Measurements from ENCODE around the gene GALNT2.

GALNT2 gene

GRCh38 chr1:230072296-230072695 lies 5.3 kb downstream of the GALNT2 start:
- no peak for DNase-seq (ENCODE audit: low spot score)

DNA sequence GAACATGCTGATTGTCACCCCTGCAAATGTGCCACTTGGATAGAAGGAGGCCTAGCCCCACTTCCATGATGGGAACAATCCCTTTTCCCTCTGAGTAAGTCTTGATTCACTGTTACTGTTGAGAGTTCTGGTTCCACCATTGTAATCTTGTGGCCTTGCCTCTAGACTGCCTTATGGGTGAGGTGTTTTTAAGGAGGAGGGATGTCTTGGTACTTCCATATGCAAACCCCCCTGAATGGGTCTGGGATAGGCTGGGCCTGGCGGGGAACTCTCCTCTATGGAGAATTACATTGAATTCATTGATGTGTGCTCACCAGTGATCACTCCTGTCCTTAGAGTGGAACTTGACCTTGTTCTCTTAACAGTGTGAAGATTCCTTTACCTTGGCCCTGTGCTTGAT lies 5.8 kb downstream of the GALNT2 start:
- no peak for DNase-seq (ENCODE audit: low spot score)

DNA sequence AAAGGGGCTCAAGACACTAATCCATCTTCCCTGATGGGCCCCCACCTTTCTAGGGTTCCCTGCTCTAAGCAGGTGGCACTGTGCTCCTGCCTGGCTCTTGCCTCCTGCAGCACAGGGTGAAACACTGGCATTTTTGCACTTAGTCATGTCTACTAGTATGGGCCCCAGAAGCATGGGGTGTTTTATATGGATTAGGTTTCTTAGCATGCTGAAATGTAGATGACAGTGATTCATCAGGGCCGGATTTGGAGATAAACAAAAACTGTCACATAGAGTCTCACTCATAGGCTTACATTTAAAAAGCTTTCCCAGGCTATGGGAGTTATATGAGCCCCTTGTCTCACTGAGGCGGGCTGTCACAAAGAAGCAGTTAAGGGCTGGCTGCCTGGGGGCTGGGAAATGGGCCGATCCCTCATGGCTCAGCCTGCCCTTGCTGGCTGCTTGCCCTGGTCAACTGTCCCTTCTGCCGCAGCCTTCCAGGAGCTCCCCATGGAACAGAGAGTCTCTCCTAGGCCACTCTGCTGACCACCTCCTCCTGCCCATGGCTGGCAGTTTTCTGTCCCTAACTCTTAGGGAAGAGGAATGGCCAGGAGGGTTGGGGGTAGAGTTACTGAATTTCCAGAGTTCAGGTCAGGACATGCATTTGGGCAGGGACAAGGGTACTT lies 6.5 kb downstream of the GALNT2 start:
- DNase-seq (ENCODE audit: low spot score) = peak; percentile 69

DNA sequence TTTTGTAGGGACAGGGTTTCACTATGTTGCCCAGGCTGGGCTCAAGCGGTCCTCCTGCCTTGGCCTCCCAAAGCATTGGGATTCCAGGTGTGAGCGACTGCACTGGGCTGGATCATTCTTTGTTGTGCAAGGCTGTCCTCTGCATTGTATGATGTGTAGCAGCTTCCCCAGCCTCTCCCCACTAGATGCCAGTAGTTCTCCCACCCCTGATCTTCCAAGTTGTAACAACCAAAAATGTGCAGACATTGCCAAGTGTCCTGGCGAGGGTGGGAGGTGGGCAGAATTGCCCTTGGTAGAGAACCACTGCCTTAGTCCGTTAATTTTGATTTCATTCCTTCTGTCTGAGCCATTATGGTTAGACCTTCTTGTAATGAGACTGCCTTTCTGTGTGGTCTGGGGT lies 7.2 kb downstream of the GALNT2 start:
- DNase-seq (ENCODE audit: low spot score) = no peak

- no peak for DNase-seq (ENCODE audit: low spot score)
Measured at GRCh38 chr1:230074762-230075161, 7.7 kb downstream of the GALNT2 start.

GRCh38 chr1:230076121-230076520 lies 9.1 kb downstream of the GALNT2 start:
- DNase-seq (ENCODE audit: low spot score) = no peak

DNA sequence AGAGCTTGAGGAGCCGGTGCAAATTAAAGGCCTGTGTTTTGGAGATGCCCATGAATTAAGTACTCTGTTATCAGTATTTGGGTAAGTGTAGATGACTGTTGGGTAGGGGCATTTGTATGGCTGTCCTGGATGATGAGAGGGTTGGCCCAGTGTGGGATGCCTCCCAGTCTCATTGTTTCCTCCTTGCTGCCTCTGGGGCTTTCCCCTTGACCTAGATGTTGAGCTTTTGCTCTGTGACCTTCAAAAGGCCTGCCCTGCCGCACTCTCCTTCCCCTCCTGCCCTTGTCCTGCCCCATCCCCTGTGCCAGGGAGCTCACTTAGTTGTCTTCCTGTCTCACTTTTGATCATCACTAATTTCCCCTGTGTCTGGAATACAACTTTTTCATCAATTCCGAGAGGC lies 10.0 kb downstream of the GALNT2 start:
- DNase-seq (ENCODE audit: low spot score) = no peak

- DNase-seq (ENCODE audit: low spot score) = no peak
Measured at GRCh38 chr1:230077436-230078213, 10.6 kb downstream of the GALNT2 start.

DNA sequence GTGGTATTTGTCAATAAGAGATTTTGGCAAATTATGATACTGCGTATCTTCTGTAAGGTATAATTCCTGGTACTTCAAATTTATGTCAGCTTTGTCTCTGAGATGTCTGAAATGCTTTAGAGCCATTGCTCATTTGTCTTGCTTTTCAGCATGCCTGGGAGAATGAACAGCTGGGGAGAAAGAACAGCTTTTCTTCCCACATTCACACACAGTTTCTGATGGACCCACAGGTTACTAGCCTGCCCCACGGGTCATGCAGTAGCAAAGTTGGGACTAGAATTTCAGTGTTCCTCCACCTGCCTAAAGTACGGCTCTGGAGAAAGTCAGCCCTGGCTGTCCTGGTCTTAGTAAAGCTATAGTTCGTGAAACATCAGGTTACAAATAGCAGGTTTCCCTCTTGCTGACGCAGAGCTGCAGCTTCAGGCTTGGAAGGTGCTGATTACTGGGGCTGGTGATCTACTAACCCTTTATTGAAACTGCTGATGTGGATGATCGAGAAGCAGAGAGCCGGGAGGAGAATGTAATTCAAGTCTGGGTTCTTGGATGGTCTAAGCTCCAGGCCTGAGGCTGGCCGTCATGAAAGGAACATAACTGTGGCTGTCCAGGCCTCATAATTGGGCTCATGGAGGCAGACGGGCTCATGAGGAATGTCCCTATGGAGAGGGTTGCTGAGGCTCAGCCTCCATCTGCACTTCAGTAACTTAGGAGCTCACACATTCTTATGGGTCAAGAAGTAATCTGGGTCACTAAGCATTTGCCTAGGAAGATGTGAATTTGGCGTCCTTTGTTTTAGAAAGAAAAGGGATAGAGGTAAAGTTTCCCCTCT lies 12.4 kb downstream of the GALNT2 start:
- no peak for DNase-seq (ENCODE audit: low spot score)

DNA sequence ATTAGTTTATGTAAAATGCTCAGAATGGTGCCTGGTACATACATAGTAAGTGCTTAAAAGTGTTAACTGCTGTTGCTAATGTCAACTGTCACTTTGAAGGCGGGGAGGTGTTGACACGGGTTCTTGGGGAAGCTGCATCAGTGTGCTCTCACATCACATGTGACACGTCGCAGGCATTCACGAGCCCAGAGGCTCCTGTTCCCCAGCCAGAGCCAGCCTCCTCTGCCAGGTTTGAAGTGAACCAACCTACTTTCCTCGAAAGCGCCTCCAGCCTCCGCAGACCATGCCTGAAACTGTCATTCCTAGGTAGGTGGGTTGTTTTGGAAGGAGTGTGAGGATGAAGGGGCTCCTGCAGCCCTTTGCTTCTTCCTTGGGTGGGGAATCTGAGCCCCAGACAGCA lies 13.8 kb downstream of the GALNT2 start:
- DNase-seq (ENCODE audit: low spot score) = no peak

DNA sequence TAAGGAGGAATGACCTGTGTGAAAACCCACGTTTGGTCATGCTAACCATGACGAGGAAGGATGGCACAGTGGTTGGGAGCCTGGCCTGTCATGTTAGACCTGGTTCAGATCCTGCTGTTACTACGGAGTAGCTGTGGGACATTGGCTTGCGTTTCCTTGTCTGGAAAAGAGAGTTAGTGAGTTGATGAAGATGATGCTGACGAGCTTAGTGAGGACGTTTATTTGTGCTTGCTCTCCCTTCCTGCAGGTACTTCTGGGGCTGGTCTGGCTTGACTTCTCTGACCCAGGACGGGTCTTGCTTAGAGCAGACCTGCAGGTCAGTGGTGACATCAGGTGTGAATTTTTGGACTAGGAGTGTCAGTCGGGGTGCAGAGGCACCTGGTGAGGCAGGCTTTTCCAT lies 14.7 kb downstream of the GALNT2 start:
- DNase-seq (ENCODE audit: low spot score) = no peak

DNA sequence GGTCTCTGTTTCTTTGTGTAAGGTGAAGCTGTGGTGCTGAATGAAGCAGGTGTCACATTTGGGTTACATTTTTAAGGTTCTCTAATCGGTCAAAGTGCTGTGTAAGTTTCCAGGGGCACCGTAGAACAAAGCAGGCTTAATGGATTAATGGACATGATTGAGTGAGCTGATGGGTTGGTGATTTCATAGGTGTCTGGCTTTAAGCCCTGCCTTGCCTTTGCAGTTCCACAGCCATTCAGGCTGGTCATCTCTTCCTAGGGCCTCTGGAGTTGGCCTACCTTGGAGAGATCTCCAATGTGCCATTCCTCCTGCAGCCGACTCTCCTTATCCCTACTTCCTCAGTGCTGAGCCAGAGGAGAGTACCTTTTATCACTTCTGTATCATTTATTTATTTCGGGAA lies 15.2 kb downstream of the GALNT2 start:
- DNase-seq (ENCODE audit: low spot score) = no peak

- no peak for DNase-seq (ENCODE audit: low spot score)
Measured at GRCh38 chr1:230083053-230083452, 16.0 kb downstream of the GALNT2 start.

DNA sequence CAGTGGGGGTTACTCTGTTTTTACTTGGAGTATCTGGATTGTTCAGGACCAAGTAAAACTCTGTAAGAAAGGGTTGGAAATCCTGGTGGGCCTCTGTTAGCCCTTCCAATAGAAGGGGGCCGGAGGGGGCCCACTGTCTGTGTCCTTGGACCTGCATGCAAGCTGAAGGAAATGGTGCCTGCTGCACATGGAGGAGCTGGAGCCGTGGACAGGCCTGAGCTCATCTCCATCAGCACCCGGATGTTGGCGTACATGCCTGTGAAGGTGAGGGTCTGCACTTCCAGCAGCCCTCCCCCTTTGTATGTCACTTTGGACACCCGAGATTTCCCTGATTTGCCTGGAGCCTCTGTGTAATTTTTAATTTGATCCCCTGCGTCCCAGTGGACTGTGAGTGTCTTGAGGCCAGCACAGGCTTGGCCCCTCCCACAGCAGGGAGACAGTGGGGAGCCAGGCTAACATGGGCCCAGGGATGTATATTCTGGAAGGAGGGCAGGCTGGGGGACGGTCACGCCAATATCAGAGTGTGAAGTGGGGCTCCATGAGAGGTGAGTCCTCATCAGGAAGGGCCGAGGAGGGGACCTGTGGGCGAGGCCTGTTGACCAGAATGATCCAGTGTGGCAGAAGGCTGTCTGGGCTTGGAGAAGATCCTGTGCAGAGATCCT lies 16.8 kb downstream of the GALNT2 start:
- no peak for DNase-seq (ENCODE audit: low spot score)

DNA sequence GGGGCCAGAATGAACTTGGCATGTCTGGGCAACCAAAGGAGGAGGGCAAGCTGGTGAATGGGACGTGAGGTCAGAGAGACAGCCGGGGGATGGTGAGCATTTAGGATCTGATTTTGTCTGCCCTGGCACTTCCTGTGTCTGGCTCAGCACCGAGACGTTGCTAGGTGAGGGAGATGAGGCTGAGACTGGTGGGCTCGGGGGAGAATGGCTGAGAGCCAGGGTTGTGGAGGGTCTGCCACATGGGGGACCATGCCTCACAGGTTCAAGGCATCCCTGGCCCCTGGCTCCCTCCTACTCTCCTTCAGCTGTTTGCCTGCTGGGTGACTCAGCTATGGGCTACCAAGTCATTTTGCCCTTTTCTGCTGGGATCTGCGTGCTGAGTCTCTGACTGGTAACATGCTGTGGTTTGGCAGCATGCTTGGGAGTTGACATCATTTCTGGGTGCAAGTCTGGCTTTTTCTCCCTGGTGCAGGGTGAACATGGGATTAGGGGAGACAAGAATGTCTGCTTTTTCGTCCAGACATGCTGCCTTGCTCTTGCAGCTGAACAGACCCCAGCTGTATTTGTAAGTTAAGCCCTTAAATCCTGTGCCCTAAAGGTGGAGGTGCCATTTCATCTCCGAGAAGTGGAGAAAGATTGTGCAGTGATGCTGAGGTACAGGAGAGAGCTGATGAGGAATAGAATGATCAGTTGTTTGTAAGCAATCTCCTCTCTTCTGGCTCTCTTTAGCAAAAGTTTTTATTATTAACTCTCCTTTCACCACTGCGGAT lies 17.6 kb downstream of the GALNT2 start:
- DNase-seq (ENCODE audit: low spot score) = peak; percentile 25

DNA sequence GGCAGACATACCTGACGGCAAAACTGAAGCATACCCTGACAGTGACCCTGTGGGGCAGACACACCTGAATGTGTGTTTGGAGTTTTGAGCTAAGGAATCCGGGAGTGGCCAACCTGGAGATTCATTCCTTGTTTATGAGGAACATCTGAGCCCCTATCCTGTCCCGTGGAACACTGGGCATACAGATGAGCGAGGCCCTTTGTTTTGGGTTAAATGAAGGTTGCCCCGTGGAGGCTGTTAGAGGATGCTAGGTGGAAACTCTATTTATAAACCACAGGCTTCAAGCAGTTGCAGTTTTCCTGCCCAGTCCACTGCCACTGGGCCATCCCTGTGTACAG lies 18.1 kb downstream of the GALNT2 start:
- no peak for DNase-seq (ENCODE audit: low spot score)

DNA sequence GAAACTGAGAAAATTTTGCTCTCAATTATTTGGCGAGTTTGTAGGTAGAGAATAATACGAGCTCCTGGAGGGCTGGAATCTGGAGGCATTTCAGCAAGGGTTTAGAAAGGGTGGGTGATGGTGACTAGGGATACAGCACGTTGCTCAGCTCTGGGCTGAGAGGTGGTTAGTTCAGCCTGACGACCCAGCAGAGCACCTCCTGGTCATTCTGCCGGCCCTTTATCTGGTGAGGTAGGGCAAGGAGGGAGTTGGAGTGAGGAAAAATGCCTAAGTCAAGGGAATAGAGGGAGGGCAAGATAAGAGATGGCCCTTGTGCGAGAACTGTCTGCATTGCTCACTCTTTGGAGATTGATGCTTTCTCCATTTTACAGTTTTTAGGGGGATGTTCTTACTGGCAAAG lies 19.1 kb downstream of the GALNT2 start:
- no peak for DNase-seq (ENCODE audit: low spot score)

DNA sequence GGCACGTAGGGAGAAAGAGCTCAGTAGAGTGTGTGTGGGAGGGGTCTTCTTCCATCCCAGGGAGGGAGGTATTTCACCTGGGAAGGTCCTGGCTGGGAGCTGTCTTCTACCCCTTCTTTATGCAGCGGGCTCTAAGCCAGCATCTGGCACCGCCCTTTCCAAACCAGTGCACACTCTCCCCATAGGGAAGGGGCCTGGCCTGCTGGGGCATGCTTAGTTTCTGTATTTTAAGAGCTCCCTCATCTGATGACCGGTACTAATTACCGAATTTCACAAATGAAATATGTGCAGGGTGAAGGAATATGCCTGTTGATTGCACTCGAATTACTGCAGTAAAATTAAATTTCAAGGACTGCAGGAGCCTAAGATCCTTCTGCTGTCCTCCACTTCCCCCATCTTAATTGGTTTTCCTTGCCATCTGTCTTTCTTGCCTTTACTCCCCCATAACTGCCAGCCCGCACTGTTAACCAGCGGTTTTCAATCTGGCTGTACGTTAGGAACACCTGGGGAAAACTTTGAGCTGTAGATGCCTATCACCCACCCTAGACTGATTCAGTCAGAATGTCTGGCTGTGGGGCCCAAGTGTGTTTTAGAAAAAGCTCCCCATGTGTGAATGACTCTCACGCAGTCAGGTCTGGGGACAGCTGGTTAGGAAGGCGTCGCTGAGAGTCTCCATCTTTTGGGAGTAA lies 20.1 kb downstream of the GALNT2 start:
- DNase-seq (ENCODE audit: low spot score) = no peak

DNA sequence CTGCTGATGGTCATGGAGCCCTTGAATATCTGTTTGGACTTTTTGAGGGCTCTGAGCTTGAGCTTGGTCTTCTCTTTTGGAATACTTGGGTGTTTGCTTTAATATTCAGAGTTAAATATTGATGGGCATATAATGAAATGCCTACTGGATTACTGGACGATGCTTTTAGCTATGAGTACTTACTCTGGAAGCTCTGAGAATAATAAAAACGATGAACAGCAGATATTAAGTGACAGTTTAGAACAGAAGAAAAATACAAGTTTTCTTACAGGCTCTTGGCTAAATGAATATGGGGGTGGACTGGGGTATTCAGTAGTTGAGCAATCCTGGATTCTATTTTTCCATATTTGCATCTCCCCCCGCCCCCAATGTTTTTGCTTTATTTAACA lies 20.7 kb downstream of the GALNT2 start:
- no peak for DNase-seq (ENCODE audit: low spot score)

DNA sequence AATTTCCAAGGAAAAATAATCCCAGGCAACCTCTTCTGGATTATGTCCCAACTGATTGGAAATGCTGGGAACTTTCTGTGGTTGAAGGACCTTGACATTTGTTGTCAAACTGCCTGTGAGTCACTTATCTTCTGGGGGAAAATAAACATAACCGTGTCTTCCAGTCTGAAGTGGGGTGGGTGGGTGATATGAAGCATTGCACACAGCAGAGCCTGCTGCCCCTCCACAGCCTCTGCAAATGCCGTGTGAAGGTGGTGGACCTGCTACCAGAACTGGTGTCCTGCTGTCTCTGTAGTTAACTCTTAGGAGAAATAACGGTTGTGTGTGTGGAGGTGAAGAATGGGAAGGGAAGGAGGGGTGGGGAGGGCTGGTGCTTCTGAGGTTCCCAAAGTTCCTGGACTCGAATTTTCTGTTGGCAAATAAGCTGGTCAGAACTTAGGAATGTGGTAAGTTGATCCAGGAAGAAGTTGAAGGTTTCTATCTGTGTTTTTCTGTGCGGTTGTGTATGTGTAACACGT lies 23.2 kb downstream of the GALNT2 start:
- no peak for DNase-seq (ENCODE audit: low spot score)

Measured in hematopoietic multipotent progenitor cell treated with erythropoietin and hydrocortisone succinate and interleukin-3 and kit ligand, for 15 days (in vitro differentiated cells).